ENCODE measurements around the gene CLEC19A.

Gene CLEC19A

DNA sequence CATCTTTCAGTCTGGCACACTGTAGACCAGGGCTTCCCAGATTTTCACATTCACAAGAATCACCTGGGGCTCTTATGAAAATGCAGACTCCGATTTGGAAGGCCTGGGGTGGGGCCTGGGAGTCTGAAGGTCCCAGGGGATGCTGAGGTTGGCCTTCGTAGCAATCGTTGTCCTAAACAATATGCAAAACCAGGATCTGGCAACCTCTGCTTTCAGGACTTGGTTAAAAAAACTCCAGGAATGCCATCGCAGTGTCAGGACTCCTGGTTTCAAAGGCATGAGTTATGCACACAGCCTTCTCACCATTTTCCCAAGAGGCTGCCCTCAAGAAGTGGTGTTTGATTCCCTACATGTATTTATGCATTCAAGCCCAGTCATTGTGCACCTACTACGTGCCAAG is 6.7 kb downstream of the CLEC19A start:
- no CpG with 5 or more reads among the region's 5 CpGs for whole genome bisulfite sequencing, 2 donors (ENCODE audit: extremely low coverage in 2 of 2, insufficient read length in 2 of 2, insufficient replicate concordance in 1 of 2)
- Histone ChIP-seq H3K4me1 (ENCODE audit: control insufficient read depth in 2 of 2, insufficient read depth in 1 of 2, low read depth in 1 of 2, low read length in 2 of 2) (peaks cover 18 to 54% of the 10 kb centered on the region in 2 donors), H3K23ac (ENCODE audit: low read depth, low read length, poor library complexity) (no peak overlapping the region), H4K8ac (ENCODE audit: low read depth, low read length) (no peak overlapping the region), H3K4me2 (ENCODE audit: insufficient read depth, low read length, poor library complexity, severe bottlenecking) (peak overlapping the region; percentile 23), H2BK5ac (ENCODE audit: low read length) (peak overlapping the region; percentile 41), H3K14ac (ENCODE audit: low read length) (no peak overlapping the region), H4K91ac (ENCODE audit: low read depth, low read length, poor library complexity) (peak overlapping the region; percentile 93), H2BK12ac (ENCODE audit: low read length) (no peak overlapping the region), H3K27ac (replicated peaks; ENCODE audit: low read length) (peak overlapping the region; percentile 96), H3K9me3 (replicated peaks in 1 of 2; ENCODE audit: control insufficient read depth in 2 of 2, insufficient read depth in 1 of 2, low read depth in 1 of 2, low read length in 2 of 2) (no peaks in the 10 kb centered on the region), H3K9ac (ENCODE audit: low read depth, low read length, poor library complexity) (no peak overlapping the region), H3K36me3 (replicated peaks in 1 of 2; ENCODE audit: control insufficient read depth in 2 of 2, insufficient read depth in 2 of 2, low read length in 2 of 2) (no peaks in the 10 kb centered on the region), H3K27me3 (ENCODE audit: control insufficient read depth in 3 of 3, insufficient read depth in 3 of 3, low read depth in 1 of 3, low read length in 3 of 3) (peaks cover 0 to 5% (median 0%) of the 10 kb centered on the region in 3 experiments), H2AFZ (ENCODE audit: low read length) (no peak overlapping the region), H3K4ac (ENCODE audit: low read length) (no peak overlapping the region), H2BK15ac (ENCODE audit: low read length) (no peak overlapping the region), H2AK5ac (ENCODE audit: low read depth, low read length) (no peak overlapping the region), H3K4me3 (ENCODE audit: low read length in 2 of 2) (no peak overlapping the region), H3K79me1 (ENCODE audit: low read depth, low read length) (no peaks in the 10 kb centered on the region), H2BK120ac (ENCODE audit: low read depth, low read length) (peak overlapping the region; percentile 33), H3K18ac (ENCODE audit: low read length) (peak overlapping the region; percentile 88)
- DNase-seq (ENCODE audit: low spot score): peak; percentile 64

DNA sequence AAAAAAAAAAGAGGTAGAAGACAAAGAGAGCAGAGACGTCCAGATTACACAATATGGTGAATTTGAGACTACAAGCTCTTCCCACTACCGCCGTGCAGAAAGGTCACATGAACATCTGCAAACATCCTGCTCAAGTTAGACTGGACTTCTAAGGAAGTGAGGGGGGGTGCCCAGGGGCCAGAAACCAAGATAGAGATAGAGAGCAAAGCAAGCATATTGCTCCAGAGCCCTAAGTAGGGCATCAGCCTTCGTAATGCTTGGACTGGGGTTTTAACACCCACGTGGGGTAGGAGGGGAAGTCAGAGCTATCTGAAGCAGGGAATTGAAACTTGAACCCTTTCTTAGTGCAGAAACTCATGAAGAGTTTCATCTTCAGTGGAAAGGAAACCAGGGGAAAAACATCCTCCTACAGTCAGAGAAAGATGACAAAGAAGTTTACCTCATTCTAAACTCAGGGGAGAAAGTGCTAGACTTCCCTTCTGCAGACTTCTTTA is 8.7 kb downstream of the CLEC19A start:
- Histone ChIP-seq H4K91ac (ENCODE audit: low read depth, low read length, poor library complexity) (no peak overlapping the region), H2BK5ac (ENCODE audit: low read length) (no peak overlapping the region), H3K79me1 (ENCODE audit: low read depth, low read length) (no peaks in the 10 kb centered on the region), H3K4ac (ENCODE audit: low read length) (peak overlapping the region; percentile 19), H2BK120ac (ENCODE audit: low read depth, low read length) (no peak overlapping the region), H3K18ac (ENCODE audit: low read length) (peak overlapping the region; percentile 78), H2BK15ac (ENCODE audit: low read length) (no peak overlapping the region), H2BK12ac (ENCODE audit: low read length) (no peak overlapping the region), H3K36me3 (replicated peaks in 1 of 2; ENCODE audit: control insufficient read depth in 2 of 2, insufficient read depth in 2 of 2, low read length in 2 of 2) (no peaks in the 10 kb centered on the region), H3K23ac (ENCODE audit: low read depth, low read length, poor library complexity) (no peak overlapping the region), H3K14ac (ENCODE audit: low read length) (no peak overlapping the region), H3K4me3 (ENCODE audit: low read length in 2 of 2) (no peak overlapping the region), H3K9me3 (replicated peaks in 1 of 2; ENCODE audit: control insufficient read depth in 2 of 2, insufficient read depth in 1 of 2, low read depth in 1 of 2, low read length in 2 of 2) (no peaks in the 10 kb centered on the region), H3K4me1 (ENCODE audit: control insufficient read depth in 2 of 2, insufficient read depth in 1 of 2, low read depth in 1 of 2, low read length in 2 of 2) (peaks cover 18 to 38% of the 10 kb centered on the region in 2 donors), H2AK5ac (ENCODE audit: low read depth, low read length) (no peak overlapping the region), H3K27me3 (ENCODE audit: control insufficient read depth in 3 of 3, insufficient read depth in 3 of 3, low read depth in 1 of 3, low read length in 3 of 3) (peaks cover 0 to 5% (median 0%) of the 10 kb centered on the region in 3 experiments), H2AFZ (ENCODE audit: low read length) (peak overlapping the region; percentile 19), H3K27ac (replicated peaks; ENCODE audit: low read length) (peak overlapping the region; percentile 41), H3K9ac (ENCODE audit: low read depth, low read length, poor library complexity) (no peak overlapping the region), H4K8ac (ENCODE audit: low read depth, low read length) (no peak overlapping the region), H3K4me2 (ENCODE audit: insufficient read depth, low read length, poor library complexity, severe bottlenecking) (no peak overlapping the region)
- no peak for DNase-seq (ENCODE audit: low spot score)
- no CpG with 5 or more reads among the region's 5 CpGs for WGBS, 2 donors (ENCODE audit: extremely low coverage in 2 of 2, insufficient read length in 2 of 2, insufficient replicate concordance in 1 of 2)

DNA sequence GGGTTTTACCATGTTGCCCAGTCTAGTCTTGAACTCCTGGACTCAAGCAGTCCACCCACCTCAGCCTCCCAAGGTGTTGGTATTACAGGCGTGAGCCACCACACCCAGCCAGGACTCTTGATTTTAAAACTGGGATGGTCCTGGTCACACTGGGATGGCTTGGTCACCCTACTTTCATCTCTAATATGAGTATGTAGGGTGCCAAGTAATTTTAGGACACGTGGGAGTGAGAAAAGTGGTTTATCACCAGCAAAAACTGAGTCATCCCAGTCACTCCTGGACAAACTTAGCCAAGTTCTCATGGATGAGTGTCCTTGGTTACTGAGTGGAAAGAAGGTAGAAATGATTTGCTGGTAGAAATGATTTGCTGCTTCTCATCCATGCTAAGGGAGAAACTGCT is 9.9 kb downstream of the CLEC19A start:
- no peak overlapping the region for H4K91ac ChIP-seq (ENCODE audit: low read depth, low read length, poor library complexity)
- no peaks in the 10 kb centered on the region for H3K79me1 ChIP-seq (ENCODE audit: low read depth, low read length)
- peak overlapping the region; percentile 11 for H2BK15ac ChIP-seq (ENCODE audit: low read length)
- H3K36me3 ChIP-seq (replicated peaks in 1 of 2; ENCODE audit: control insufficient read depth in 2 of 2, insufficient read depth in 2 of 2, low read length in 2 of 2): no peaks in the 10 kb centered on the region
- H3K27ac ChIP-seq (replicated peaks; ENCODE audit: low read length): no peak overlapping the region
- H3K9ac ChIP-seq (ENCODE audit: low read depth, low read length, poor library complexity): no peak overlapping the region
- no peak overlapping the region for H3K14ac ChIP-seq (ENCODE audit: low read length)
- peak overlapping the region; percentile 13 for H2AK5ac ChIP-seq (ENCODE audit: low read depth, low read length)
- H3K18ac ChIP-seq (ENCODE audit: low read length): no peak overlapping the region
- no peak overlapping the region for H4K8ac ChIP-seq (ENCODE audit: low read depth, low read length)
- H3K4ac ChIP-seq (ENCODE audit: low read length): no peak overlapping the region
- peak overlapping the region; percentile 33 for H2BK5ac ChIP-seq (ENCODE audit: low read length)
- WGBS, 2 donors (ENCODE audit: extremely low coverage in 2 of 2, insufficient read length in 2 of 2, insufficient replicate concordance in 1 of 2): no CpG with 5 or more reads among the region's 2 CpGs
- no peak overlapping the region for H2AFZ ChIP-seq (ENCODE audit: low read length)
- H3K4me2 ChIP-seq (ENCODE audit: insufficient read depth, low read length, poor library complexity, severe bottlenecking): no peak overlapping the region
- peaks cover 10 to 31% of the 10 kb centered on the region in 2 donors for H3K4me1 ChIP-seq (ENCODE audit: control insufficient read depth in 2 of 2, insufficient read depth in 1 of 2, low read depth in 1 of 2, low read length in 2 of 2)
- DNase-seq (ENCODE audit: low spot score): no peak
- peaks cover 0 to 5% (median 0%) of the 10 kb centered on the region in 3 experiments for H3K27me3 ChIP-seq (ENCODE audit: control insufficient read depth in 3 of 3, insufficient read depth in 3 of 3, low read depth in 1 of 3, low read length in 3 of 3)
- H3K4me3 ChIP-seq (ENCODE audit: low read length in 2 of 2): no peak overlapping the region
- H2BK120ac ChIP-seq (ENCODE audit: low read depth, low read length): no peak overlapping the region
- H3K23ac ChIP-seq (ENCODE audit: low read depth, low read length, poor library complexity): no peak overlapping the region
- H3K9me3 ChIP-seq (replicated peaks in 1 of 2; ENCODE audit: control insufficient read depth in 2 of 2, insufficient read depth in 1 of 2, low read depth in 1 of 2, low read length in 2 of 2): no peaks in the 10 kb centered on the region
- H2BK12ac ChIP-seq (ENCODE audit: low read length): no peak overlapping the region

DNA sequence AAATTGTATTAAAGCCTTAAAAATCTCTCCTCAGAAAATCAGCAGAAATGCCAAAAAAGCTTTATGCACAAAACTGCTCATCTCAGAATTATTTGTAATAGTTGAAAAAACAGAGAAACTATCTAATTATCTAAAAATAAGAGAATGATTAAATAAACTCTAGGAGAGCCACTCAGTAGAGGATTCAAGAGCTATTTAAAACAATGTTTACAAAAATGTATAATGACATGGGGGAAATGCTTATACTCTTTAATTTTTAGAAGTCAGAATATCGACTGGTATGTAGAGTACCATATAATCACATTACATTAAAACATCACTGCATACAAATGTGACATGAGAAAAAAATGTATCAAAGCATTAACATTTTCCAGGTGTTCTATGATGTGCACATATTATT is 11.9 kb downstream of the CLEC19A start:
- Histone ChIP-seq H3K4me1 (ENCODE audit: control insufficient read depth in 2 of 2, insufficient read depth in 1 of 2, low read depth in 1 of 2, low read length in 2 of 2) (peaks cover 0 to 18% of the 10 kb centered on the region in 2 donors), H2AFZ (ENCODE audit: low read length) (no peak overlapping the region), H3K4ac (ENCODE audit: low read length) (no peak overlapping the region), H3K9ac (ENCODE audit: low read depth, low read length, poor library complexity) (no peak overlapping the region), H3K4me2 (ENCODE audit: insufficient read depth, low read length, poor library complexity, severe bottlenecking) (no peak overlapping the region), H2BK12ac (ENCODE audit: low read length) (no peak overlapping the region), H3K23ac (ENCODE audit: low read depth, low read length, poor library complexity) (no peak overlapping the region), H3K36me3 (replicated peaks in 1 of 2; ENCODE audit: control insufficient read depth in 2 of 2, insufficient read depth in 2 of 2, low read length in 2 of 2) (no peaks in the 10 kb centered on the region), H2BK120ac (ENCODE audit: low read depth, low read length) (no peak overlapping the region), H3K9me3 (replicated peaks in 1 of 2; ENCODE audit: control insufficient read depth in 2 of 2, insufficient read depth in 1 of 2, low read depth in 1 of 2, low read length in 2 of 2) (no peaks in the 10 kb centered on the region), H2BK5ac (ENCODE audit: low read length) (no peak overlapping the region), H2BK15ac (ENCODE audit: low read length) (no peak overlapping the region), H2AK5ac (ENCODE audit: low read depth, low read length) (no peak overlapping the region), H3K18ac (ENCODE audit: low read length) (no peak overlapping the region), H3K27ac (replicated peaks; ENCODE audit: low read length) (no peak overlapping the region), H3K4me3 (ENCODE audit: low read length in 2 of 2) (no peak overlapping the region), H4K91ac (ENCODE audit: low read depth, low read length, poor library complexity) (no peak overlapping the region), H3K27me3 (ENCODE audit: control insufficient read depth in 3 of 3, insufficient read depth in 3 of 3, low read depth in 1 of 3, low read length in 3 of 3) (peaks cover 0 to 4% (median 0%) of the 10 kb centered on the region in 3 experiments), H4K8ac (ENCODE audit: low read depth, low read length) (no peak overlapping the region), H3K14ac (ENCODE audit: low read length) (no peak overlapping the region), H3K79me1 (ENCODE audit: low read depth, low read length) (no peaks in the 10 kb centered on the region)
- no peak for DNase-seq (ENCODE audit: low spot score)
- WGBS, 2 donors (ENCODE audit: extremely low coverage in 2 of 2, insufficient read length in 2 of 2, insufficient replicate concordance in 1 of 2): no CpG with 5 or more reads among the region's 1 CpG
